Naive B cell (primary cell): ENCODE measurements around the gene THRSP. TPM values are rescaled to one million over a fixed set of nuclear protein-coding genes. Genes with fewer than 3 reads are reported as not detected.

ENCODE experiments used
- ATAC-seq, 2 donors: fragments of 150-1000 bp; cut with Tn5 transposase; 2 replicates each; pipeline ENCODE4 v1.10.0; 2021; ENCODE audit warnings: low read depth in 2 of 2, mild to moderate bottlenecking in 2 of 2, moderate library complexity in 2 of 2
- DNase-seq: peaks from one replicate; pipeline ENCODE4 v3.0.0; 2022
- H3K27ac Mint-ChIP-seq, 6 donors: one replicate each; pipeline ENCODE4 v1.8.0; 2020 to 2022; ENCODE audit warnings: mild to moderate bottlenecking in 6 of 6, mixed read lengths in 6 of 6, moderate library complexity in 5 of 6, inconsistent platforms in 2 of 6
- H3K27me3 Mint-ChIP-seq, 3 donors: one replicate each; pipeline ENCODE4 v1.8.0; 2021 to 2022; ENCODE audit warnings: mixed read lengths in 3 of 3, mild to moderate bottlenecking in 1 of 3
- H3K36me3 Mint-ChIP-seq, 2 donors: one replicate each; pipeline ENCODE4 v1.8.0; 2020 to 2022; ENCODE audit warnings: mixed read lengths in 2 of 2, inconsistent platforms in 1 of 2, mild to moderate bottlenecking in 1 of 2
- H3K4me1 Mint-ChIP-seq, 3 donors: one replicate each; pipeline ENCODE4 v1.8.0; 2020 to 2022; ENCODE audit warnings: mixed read lengths in 3 of 3, inconsistent platforms in 1 of 3, mild to moderate bottlenecking in 1 of 3, moderate library complexity in 1 of 3
- H3K4me3 Mint-ChIP-seq, 8 donors: one replicate each; pipeline ENCODE4 v1.8.0; 2020 to 2022; ENCODE audit warnings: mild to moderate bottlenecking in 8 of 8, mixed read lengths in 8 of 8, moderate library complexity in 8 of 8, inconsistent platforms in 2 of 8
- H3K9me3 Mint-ChIP-seq, 7 donors: one replicate each; pipeline ENCODE4 v1.8.0; 2020 to 2022; ENCODE audit warnings: mixed read lengths in 7 of 7, mild to moderate bottlenecking in 5 of 7, inconsistent platforms in 2 of 7, moderate library complexity in 1 of 7
- polyA plus RNA-seq, 6 donors: library from polyadenylated mRNA; unstranded; fragments of 300-500 nt; fragmentation: Illumina TruSeq; gene quantifications; one replicate each; pipeline ENCODE4 v1.2.3, GENCODE V29; 2021; ENCODE audit warnings: low read depth in 6 of 6

THRSP gene
- polyA plus RNA-seq, 6 donors from 2014 or later, result not detected

DNA sequence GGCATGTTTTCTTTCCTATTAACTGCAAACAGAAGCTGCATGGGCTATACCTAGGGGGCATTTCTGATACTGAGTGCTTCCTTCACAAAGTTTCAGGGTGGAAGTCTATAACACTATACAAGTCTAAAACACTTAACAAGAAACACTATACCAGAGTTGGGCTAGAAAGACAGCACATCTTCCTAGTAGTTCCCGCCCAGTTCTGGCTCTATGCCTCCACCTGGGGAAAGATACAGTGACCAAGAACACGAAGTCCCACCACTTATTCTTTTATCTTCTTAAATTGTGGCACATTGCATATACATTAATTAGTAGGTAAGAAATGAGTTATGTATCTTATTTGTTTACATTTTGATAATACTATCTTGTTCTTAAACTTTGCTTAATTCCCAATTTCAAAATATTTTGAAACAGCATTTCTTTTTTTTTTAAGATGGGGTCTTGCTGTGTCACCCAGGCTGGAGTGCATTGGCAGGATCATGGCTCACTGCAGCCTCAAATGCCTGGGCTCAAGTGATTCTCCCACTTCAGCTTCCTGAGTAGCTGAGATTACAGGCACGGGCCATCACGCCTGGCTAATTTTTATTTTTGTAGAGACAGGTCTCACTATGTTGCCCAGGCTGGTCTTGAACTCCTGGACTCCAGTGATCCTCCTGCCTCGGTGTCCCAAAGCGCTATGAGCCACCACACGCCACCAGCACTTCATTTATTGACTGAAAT, 34.2 kb downstream of the THRSP start:
- no peak for ATAC-seq
- Mint-ChIP-seq H3K4me1 (no peaks in the 10 kb centered on the region), H3K36me3 (peaks cover 20 to 29% of the 10 kb centered on the region in 2 donors), H3K4me3 (no peak overlapping the region), H3K27ac (no peak overlapping the region), H3K27me3 (no peaks in the 10 kb centered on the region), H3K9me3 (no peaks in the 10 kb centered on the region)
- no peak for DNase-seq

DNA sequence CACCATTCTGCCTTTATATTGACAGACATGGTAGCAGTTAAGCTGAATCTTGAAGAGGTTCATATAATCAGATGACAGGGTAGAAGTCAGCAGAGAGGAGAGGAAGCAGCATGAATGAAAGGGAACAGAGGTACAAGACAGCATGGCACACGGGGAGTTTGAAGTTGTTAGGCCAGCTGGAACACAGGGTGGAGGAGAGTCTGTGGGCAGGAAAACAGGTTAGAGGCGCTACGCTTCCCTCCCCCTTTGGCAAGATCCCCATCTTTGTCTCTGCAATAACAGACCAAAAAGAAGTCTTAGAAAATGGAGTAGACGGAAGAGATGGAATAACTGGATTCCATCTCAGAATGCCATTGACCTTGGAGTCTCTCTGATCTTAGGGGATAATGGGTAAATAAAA, 36.0 kb downstream of the THRSP start:
- DNase-seq, result no peak
- Mint-ChIP-seq H3K4me3 (no peak overlapping the region), H3K4me1 (no peaks in the 10 kb centered on the region), H3K36me3 (peaks cover 26 to 36% of the 10 kb centered on the region in 2 donors), H3K9me3 (no peaks in the 10 kb centered on the region), H3K27ac (no peak overlapping the region), H3K27me3 (no peaks in the 10 kb centered on the region)
- ATAC-seq, result no peak

GRCh38 chr11:78100261-78100660, 36.6 kb downstream of the THRSP start:
- Mint-ChIP-seq H3K36me3 (peaks cover 26 to 36% of the 10 kb centered on the region in 2 donors), H3K9me3 (no peaks in the 10 kb centered on the region), H3K4me3 (no peak overlapping the region), H3K27ac (no peak overlapping the region), H3K4me1 (no peaks in the 10 kb centered on the region), H3K27me3 (no peaks in the 10 kb centered on the region)
- ATAC-seq (no peak), DNase-seq (no peak)

DNA sequence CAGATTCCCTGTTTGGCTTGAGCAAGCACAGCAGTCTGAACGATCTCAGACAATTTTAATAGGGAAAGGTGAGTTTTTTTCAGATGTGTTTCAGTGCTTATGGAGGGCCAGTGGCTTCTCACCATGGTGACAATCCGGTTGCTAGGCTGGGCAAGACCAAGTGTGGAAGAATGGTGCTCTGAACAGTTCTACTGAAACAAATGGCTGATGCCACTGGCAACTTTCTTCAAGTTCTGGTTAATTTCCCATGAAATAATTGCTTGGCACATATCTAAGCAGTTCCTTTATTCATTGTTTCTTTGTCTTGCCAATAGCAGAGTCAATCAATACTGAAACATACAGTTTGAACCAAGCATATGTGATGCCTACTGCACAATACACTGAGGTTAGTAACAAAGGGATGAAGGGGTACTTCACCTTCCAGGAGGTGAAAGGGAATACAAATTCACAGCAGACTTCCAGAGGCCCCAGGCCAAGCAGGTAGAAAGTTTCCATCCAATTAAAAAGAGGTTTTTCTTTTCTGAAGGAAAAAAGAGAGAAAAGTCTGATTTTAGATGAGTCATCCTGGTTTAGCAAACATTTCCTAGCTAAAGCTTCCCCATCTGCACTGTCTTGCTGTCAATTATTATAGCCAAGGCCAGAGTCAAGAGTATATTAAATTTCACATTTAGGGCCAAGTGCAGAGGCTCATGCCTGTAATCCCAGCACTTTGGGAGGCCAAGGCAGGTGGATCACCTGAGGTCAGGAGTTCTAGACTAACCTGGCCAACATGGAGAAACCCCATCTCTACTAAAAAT, 37.2 kb downstream of the THRSP start:
- Mint-ChIP-seq H3K27me3 (no peaks in the 10 kb centered on the region), H3K4me3 (no peak overlapping the region), H3K36me3 (peaks cover 26 to 36% of the 10 kb centered on the region in 2 donors), H3K27ac (no peak overlapping the region), H3K4me1 (no peaks in the 10 kb centered on the region), H3K9me3 (no peaks in the 10 kb centered on the region)
- DNase-seq, result no peak
- ATAC-seq, result no peak

- Mint-ChIP-seq H3K9me3 (no peaks in the 10 kb centered on the region), H3K36me3 (peaks cover 8 to 23% of the 10 kb centered on the region in 2 donors), H3K27ac (no peak overlapping the region), H3K27me3 (no peaks in the 10 kb centered on the region), H3K4me3 (no peak overlapping the region), H3K4me1 (peaks cover 0 to 7% (median 5%) of the 10 kb centered on the region in 3 donors)
- DNase-seq (no peak), ATAC-seq (no peak)
Observed at GRCh38 chr11:78109081-78110015, 45.7 kb downstream of the THRSP start.

DNA sequence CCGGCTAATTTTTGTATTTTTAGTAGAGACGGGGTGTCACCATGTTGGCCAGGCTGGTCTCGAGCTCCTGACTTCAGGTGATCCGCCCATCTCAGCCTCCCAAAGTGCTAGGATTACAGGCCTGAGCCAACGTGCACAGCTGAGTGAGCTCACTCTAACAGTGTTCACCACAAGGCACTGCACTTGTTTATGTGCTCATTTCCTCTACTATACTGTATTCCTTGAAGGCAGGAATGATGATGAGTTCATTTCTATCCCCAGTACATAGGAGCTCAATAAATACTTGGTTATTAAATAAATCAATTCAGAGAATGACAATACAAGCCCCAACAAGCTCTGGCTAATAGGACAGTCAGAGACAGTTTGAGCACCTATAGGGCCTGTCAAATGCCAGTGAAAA, 46.7 kb downstream of the THRSP start:
- Mint-ChIP-seq H3K36me3 (peaks cover 7 to 23% of the 10 kb centered on the region in 2 donors), H3K9me3 (no peaks in the 10 kb centered on the region), H3K27me3 (no peaks in the 10 kb centered on the region), H3K27ac (no peak overlapping the region), H3K4me3 (no peak overlapping the region), H3K4me1 (peaks cover 0 to 7% (median 5%) of the 10 kb centered on the region in 3 donors)
- ATAC-seq, result no peak
- no peak for DNase-seq

- no peaks in the 10 kb centered on the region for H3K27me3 Mint-ChIP-seq
- no peak overlapping the region for H3K4me3 Mint-ChIP-seq
- peaks cover 0 to 7% (median 5%) of the 10 kb centered on the region in 3 donors for H3K4me1 Mint-ChIP-seq
- H3K36me3 Mint-ChIP-seq, result peaks cover 7 to 23% of the 10 kb centered on the region in 2 donors
- DNase-seq, result no peak
- peak overlapping the region in 1 of 6 donors; percentile 57 for H3K27ac Mint-ChIP-seq
- H3K9me3 Mint-ChIP-seq, result no peaks in the 10 kb centered on the region
- ATAC-seq, result no peak
Observed at GRCh38 chr11:78110830-78111229, 47.2 kb downstream of the THRSP start.

DNA sequence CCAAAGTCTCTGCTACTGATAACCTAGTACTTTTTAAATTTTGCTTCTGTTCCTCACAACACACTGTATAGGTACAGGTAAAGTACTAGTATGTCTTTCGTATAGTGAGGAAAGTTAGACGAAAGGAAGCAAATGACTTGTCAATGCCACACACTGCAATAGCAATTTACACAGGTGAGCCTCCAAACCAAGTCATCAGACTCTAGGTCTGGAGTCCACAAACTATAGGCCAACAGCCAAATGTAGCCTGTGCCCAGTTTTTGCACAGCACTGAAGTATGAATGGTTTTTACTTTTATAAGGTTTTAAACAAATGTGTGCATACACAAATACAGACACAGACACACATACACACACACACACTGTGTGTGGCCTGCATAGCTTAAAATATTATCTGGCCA, 47.6 kb downstream of the THRSP start:
- Mint-ChIP-seq H3K27ac (no peak overlapping the region), H3K9me3 (no peaks in the 10 kb centered on the region), H3K4me3 (no peak overlapping the region), H3K27me3 (no peaks in the 10 kb centered on the region), H3K36me3 (peaks cover 7 to 23% of the 10 kb centered on the region in 2 donors), H3K4me1 (peaks cover 0 to 7% (median 5%) of the 10 kb centered on the region in 3 donors)
- ATAC-seq (no peak), DNase-seq (no peak)

DNA sequence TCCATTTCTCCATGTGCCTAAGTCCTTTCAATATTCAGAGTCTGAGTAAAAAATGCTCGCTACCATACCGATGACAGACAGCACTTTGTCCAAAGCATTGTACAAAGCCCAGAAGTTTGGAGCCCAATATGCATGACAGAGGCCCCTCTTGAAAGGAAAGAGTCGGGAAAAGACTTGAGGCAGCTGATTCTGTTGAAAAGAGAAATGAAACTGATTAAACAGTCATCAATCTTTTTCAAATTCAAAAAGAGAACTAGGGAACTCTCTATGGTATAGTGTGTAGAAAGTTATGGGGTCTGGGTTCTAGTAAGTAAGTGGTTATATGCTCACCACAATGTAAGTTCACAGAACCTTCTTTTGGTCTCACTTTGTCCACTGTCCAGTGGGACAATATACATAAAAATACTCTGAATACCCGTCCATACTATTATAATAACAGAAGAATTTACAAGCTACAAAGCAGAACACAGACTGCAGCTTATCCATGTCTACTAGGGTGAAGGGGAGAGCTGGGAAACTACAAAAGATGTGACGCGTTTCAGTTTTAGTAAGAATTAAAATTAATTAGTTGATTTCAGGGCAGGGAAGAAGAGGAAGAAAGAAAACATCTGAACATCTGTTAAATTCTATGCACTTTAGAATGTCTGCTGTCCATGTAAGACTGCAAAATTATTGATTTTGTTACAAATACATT, 49.1 kb downstream of the THRSP start:
- peak in 1 of 2 donors; percentile 21 for ATAC-seq

More for the DNA sequence above, 49.1 kb downstream of the THRSP start:
- Mint-ChIP-seq H3K27me3 (no peaks in the 10 kb centered on the region), H3K9me3 (no peaks in the 10 kb centered on the region), H3K36me3 (peaks cover 7 to 18% of the 10 kb centered on the region in 2 donors), H3K4me1 (peaks cover 0 to 7% (median 5%) of the 10 kb centered on the region in 3 donors), H3K4me3 (no peak overlapping the region), H3K27ac (peak overlapping the region in 1 of 6 donors; percentile 47)
- DNase-seq, result no peak

Other genes starting within 250 kb of the THRSP start
- 10 to 100 TPM; 15.1 to 52.2 (median 36.3) TPM for gene RSF1, start 243.1 kb upstream of the THRSP start, polyA plus RNA-seq
- 10 to 100 TPM in 4 of 6 donors, 1 to 10 TPM in 2; 8.6 to 19.1 (median 14.9) TPM for gene AAMDC, start 242.7 kb upstream of the THRSP start, polyA plus RNA-seq
- gene INTS4, start 69.2 kb upstream of the THRSP start, polyA plus RNA-seq, result 10 to 100 TPM; 33.3 to 71.6 (median 38.1) TPM
- gene KCTD14, start 40.6 kb upstream of the THRSP start, polyA plus RNA-seq, result under 1 TPM in 1 of 6 donors, not detected in 5; 0.38 TPM
- 100 to 1,000 TPM; 138 to 164 (median 149) TPM for gene NDUFC2, start 16.0 kb downstream of the THRSP start, polyA plus RNA-seq
- 10 to 100 TPM; 46.7 to 90.6 (median 59.9) TPM for gene ALG8, start 75.8 kb downstream of the THRSP start, polyA plus RNA-seq
- gene KCTD21, start 124.8 kb downstream of the THRSP start, polyA plus RNA-seq, result 1 to 10 TPM in 5 of 6 donors, not detected in 1; 1.2 to 3.4 (median 1.8) TPM
- gene USP35, start 125.1 kb downstream of the THRSP start, polyA plus RNA-seq, result under 1 TPM in 5 of 6 donors, not detected in 1; 0.11 to 0.76 (median 0.52) TPM